Stomach (tissue), 4 donors: Measurements from ENCODE around the gene CCDC167.

Source experiments
- CTCF ChIP-seq, 7 experiments: fragments of 450-650 bp in 4 of 7; fragments of 200-600 bp in 3 of 7; sonication (generic) in 3 of 7; IDR thresholded peaks; one replicate each; pipeline ENCODE4 v1.5.1; 2016 to 2019; ENCODE audit warnings: antibody characterized with exemption in 7 of 7, control low read depth in 2 of 7, mild to moderate bottlenecking in 1 of 7
- POLR2A ChIP-seq, 4 donors: fragments of 450-650 bp; IDR thresholded peaks; one replicate each; pipeline ENCODE4 v1.6.1; 2016; ENCODE audit warnings: antibody characterized with exemption in 4 of 4, control low read depth in 2 of 4, mild to moderate bottlenecking in 1 of 4, moderate library complexity in 1 of 4
- POLR2AphosphoS5 ChIP-seq, 3 donors: sonication (generic); formaldehyde crosslinking; IDR thresholded peaks; one replicate each; pipeline ENCODE4 v1.6.1; 2016; ENCODE audit warnings: antibody characterized with exemption in 3 of 3

GRCh38 chr6:37525460-37526357 is 26.0 kb upstream of the CCDC167 start:
- no peak for TF ChIP-seq CTCF (IDR thresholded peaks at IDR 0.05)
- TF ChIP-seq POLR2A (IDR thresholded peaks at IDR 0.05): no peak
- no peak for TF ChIP-seq POLR2AphosphoS5 (IDR thresholded peaks at IDR 0.05)
